Stomach (tissue), 9 donors: Measurements from ENCODE around the gene CCDC192. TPM values are rescaled to one million over a fixed set of nuclear protein-coding genes. Genes with fewer than 3 reads are reported as not detected.

Experiments used
- DNase-seq, 2 donors: peaks; one replicate each; pipeline versions ENCODE4 v3.0.0 to v3.0.0-alpha.2; 2013 to 2019
- H3K27ac ChIP-seq, 5 donors: fragments of 200-600 bp in 4 of 5; sonication (generic) in 4 of 5; one replicate each; pipeline ENCODE4 v1.5.1; 2013 to 2019; ENCODE audit warnings: mild to moderate bottlenecking in 1 of 5, moderate library complexity in 1 of 5
- H3K27me3 ChIP-seq, 3 donors: fragments of 200-600 bp; sonication (generic); one replicate each; pipeline ENCODE4 v1.5.1; 2017 to 2019; ENCODE audit warnings: mixed run types in 1 of 3
- H3K36me3 ChIP-seq, 4 donors: fragments of 200-600 bp; sonication (generic); 1 replicate in 3 of 4; 2 replicates in 1 of 4; pipeline ENCODE4 v1.5.1; 2016 to 2019
- H3K4me1 ChIP-seq, 4 donors: fragments of 200-600 bp; sonication (generic); one replicate each; pipeline ENCODE4 v1.5.1; 2016 to 2019
- H3K4me3 ChIP-seq, 4 donors: fragments of 200-600 bp; sonication (generic) in 3 of 4; one replicate each; pipeline ENCODE4 v1.5.1; 2016 to 2019; ENCODE audit warnings: mild to moderate bottlenecking in 1 of 4
- H3K9me3 ChIP-seq, 4 donors: fragments of 200-600 bp; sonication (generic); one replicate each; pipeline ENCODE4 v1.5.1; 2016 to 2019
- CTCF ChIP-seq, 7 experiments: fragments of 450-650 bp in 4 of 7; fragments of 200-600 bp in 3 of 7; sonication (generic) in 3 of 7; IDR thresholded peaks; one replicate each; pipeline ENCODE4 v1.5.1; 2016 to 2019; ENCODE audit warnings: antibody characterized with exemption in 7 of 7, control low read depth in 2 of 7, mild to moderate bottlenecking in 1 of 7
- EP300 ChIP-seq: sonication (generic); formaldehyde crosslinking; IDR thresholded peaks from one replicate; pipeline ENCODE4 v1.6.1; 2017; ENCODE audit warnings: antibody characterized with exemption
- POLR2A ChIP-seq, 4 donors: fragments of 450-650 bp; IDR thresholded peaks; one replicate each; pipeline ENCODE4 v1.6.1; 2016; ENCODE audit warnings: antibody characterized with exemption in 4 of 4, control low read depth in 2 of 4, mild to moderate bottlenecking in 1 of 4, moderate library complexity in 1 of 4
- POLR2AphosphoS5 ChIP-seq, 3 donors: sonication (generic); formaldehyde crosslinking; IDR thresholded peaks; one replicate each; pipeline ENCODE4 v1.6.1; 2016; ENCODE audit warnings: antibody characterized with exemption in 3 of 3
- WGBS, 5 donors: extraction: QIAGEN DNeasy Blood & Tissue Kit in 3 of 5; methylation state at CpG; one replicate each; pipeline versions ENCODE4 v1.1.5 to v1.1.7; 2013 to 2018; 5-methylcytosine and 5-hydroxymethylcytosine counted together
- intact Hi-C: fragments of 100-400 bp; cut with DNase I; formaldehyde crosslinking; loops from one replicate; pipeline ENCODE4 v1.15.1; 2023; ENCODE audit warnings: low total_unique reads
- polyA plus RNA-seq, 3 donors: library from polyadenylated mRNA; stranded (reverse); fragments of 200-250 nt; gene quantifications; one replicate each; pipeline ENCODE4 v1.2.3, GENCODE V29; 2013
- total RNA-seq, 5 donors: library from RNA; depleted of rRNA; stranded (reverse); fragments of >200 nt; gene quantifications; one replicate each; pipeline versions ENCODE4 v1.1.0 to v1.2.3, GENCODE V29; 2014 to 2016
- donor health status: healthy with polysubstance abuse.
- donor health status: Bipolar disorder and iron deficiency.
- donor health status: healthy.

CCDC192 gene
- total and polyA plus RNA-seq, 8 donors, result 0.10 to 2.2 TPM; not detected in 6

- Histone ChIP-seq H3K27ac (peak overlapping the region in 4 of 5 donors; percentile 2 to 67 (median 26)), H3K36me3 (no peaks in the 10 kb centered on the region), H3K4me3 (no peak overlapping the region), H3K9me3 (no peaks in the 10 kb centered on the region), H3K4me1 (peaks cover 5 to 36% (median 7%) of the 10 kb centered on the region in 4 donors), H3K27me3 (no peaks in the 10 kb centered on the region)
- 58 to 60% (median 59%) methylated on average over 3 of the region's 3 CpGs for WGBS, 5 donors
- intact Hi-C loops, result no loop called here
- DNase-seq, result no peak
- no peak for TF ChIP-seq POLR2A (IDR thresholded peaks at IDR 0.05)
- TF ChIP-seq POLR2AphosphoS5 (IDR thresholded peaks at IDR 0.05), result no peak
- no peak for TF ChIP-seq CTCF (IDR thresholded peaks at IDR 0.05)
- TF ChIP-seq EP300, result no peak
These were observed 239.3 kb downstream of the CCDC192 start for GRCh38 chr5:127942246-127943060.

- Histone ChIP-seq H3K36me3 (no peaks in the 10 kb centered on the region), H3K27ac (peak overlapping the region in 2 of 5 donors; percentile 17 to 53), H3K4me1 (peaks cover 5 to 36% (median 7%) of the 10 kb centered on the region in 4 donors), H3K27me3 (no peaks in the 10 kb centered on the region), H3K4me3 (no peak overlapping the region), H3K9me3 (no peaks in the 10 kb centered on the region)
- TF ChIP-seq POLR2AphosphoS5 (IDR thresholded peaks at IDR 0.05), result no peak
- no peak for TF ChIP-seq POLR2A (IDR thresholded peaks at IDR 0.05)
- TF ChIP-seq EP300, result no peak
- TF ChIP-seq CTCF (IDR thresholded peaks at IDR 0.05), result no peak
- 60 to 80% (median 69%) methylated on average over 4 of the region's 4 CpGs for WGBS, 5 donors
- intact Hi-C loops, result no loop called here
- no peak for DNase-seq
These were observed 239.8 kb downstream of the CCDC192 start for GRCh38 chr5:127943061-127943371.

GRCh38 chr5:127944125-127944524 lies 240.9 kb downstream of the CCDC192 start:
- Histone ChIP-seq H3K4me3 (no peak overlapping the region), H3K27ac (peak overlapping the region in 1 of 5 donors; percentile 53), H3K9me3 (no peaks in the 10 kb centered on the region), H3K36me3 (no peaks in the 10 kb centered on the region), H3K4me1 (peaks cover 5 to 36% (median 7%) of the 10 kb centered on the region in 4 donors), H3K27me3 (no peaks in the 10 kb centered on the region)
- WGBS, 5 donors, result 57 to 72% (median 68%) methylated on average over 5 of the region's 5 CpGs
- intact Hi-C loops, result no loop called here
- no peak for DNase-seq
- TF ChIP-seq CTCF (IDR thresholded peaks at IDR 0.05), result no peak
- TF ChIP-seq POLR2AphosphoS5 (IDR thresholded peaks at IDR 0.05), result no peak
- TF ChIP-seq POLR2A (IDR thresholded peaks at IDR 0.05), result no peak
- no peak for TF ChIP-seq EP300

GRCh38 chr5:127947941-127948340 lies 244.8 kb downstream of the CCDC192 start:
- H3K4me3 ChIP-seq, result no peak overlapping the region
- peaks cover 0 to 21% (median 4%) of the 10 kb centered on the region in 4 donors for H3K4me1 ChIP-seq
- DNase-seq, result no peak
- TF ChIP-seq POLR2AphosphoS5 (IDR thresholded peaks at IDR 0.05) (no peak), POLR2A (IDR thresholded peaks at IDR 0.05) (no peak), CTCF (IDR thresholded peaks at IDR 0.05) (no peak), EP300 (no peak)
- intact Hi-C loops, result no loop called here
- no peaks in the 10 kb centered on the region for H3K9me3 ChIP-seq
- H3K27me3 ChIP-seq, result no peaks in the 10 kb centered on the region
- H3K36me3 ChIP-seq, result no peaks in the 10 kb centered on the region
- 85 to 97% (median 94%) methylated on average over 1 of the region's 1 CpG for WGBS, 5 donors
- H3K27ac ChIP-seq, result no peak overlapping the region
